ENCODE results near the gene TMA16.

DNA sequence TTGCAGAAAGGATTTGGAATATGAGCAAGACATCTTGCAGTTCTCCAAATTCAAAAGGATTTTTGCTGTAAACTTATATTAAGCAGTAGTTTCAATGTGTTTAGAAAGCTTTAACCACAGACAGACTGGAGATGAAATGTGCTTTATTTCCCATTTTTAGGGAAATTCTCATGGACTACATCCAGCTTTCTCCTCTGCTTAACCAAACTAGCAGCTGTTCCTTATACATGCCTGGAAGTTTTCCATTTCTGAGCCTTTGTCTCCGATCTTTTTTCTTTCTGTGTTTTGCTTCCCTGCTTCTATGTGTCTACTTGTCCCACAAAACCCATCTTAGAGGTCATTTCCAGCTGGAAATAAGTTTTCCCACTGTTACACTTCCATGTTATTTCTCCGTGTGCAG, 41.6 kb downstream of the TMA16 start:
- TF ChIP-seq TOX (CRISPR knock-in tag; IDR thresholded peaks at IDR 0.05; ENCODE audit: borderline replicate concordance) (no peak), ZC3H10 (CRISPR knock-in tag; IDR thresholded peaks at IDR 0.05) (no peak), PATZ1 (CRISPR knock-in tag; IDR thresholded peaks at IDR 0.05; ENCODE audit: borderline replicate concordance) (no peak), ZFP30 (CRISPR knock-in tag; IDR thresholded peaks at IDR 0.05) (no peak), ISL1 (CRISPR knock-in tag; IDR thresholded peaks at IDR 0.05) (no peak), ZNF8 (CRISPR knock-in tag; IDR thresholded peaks at IDR 0.05) (no peak), ARNTL (CRISPR knock-in tag; IDR thresholded peaks at IDR 0.05; ENCODE audit: borderline replicate concordance, low read depth) (no peak)
- TF ChIP-seq, protein P1, sequence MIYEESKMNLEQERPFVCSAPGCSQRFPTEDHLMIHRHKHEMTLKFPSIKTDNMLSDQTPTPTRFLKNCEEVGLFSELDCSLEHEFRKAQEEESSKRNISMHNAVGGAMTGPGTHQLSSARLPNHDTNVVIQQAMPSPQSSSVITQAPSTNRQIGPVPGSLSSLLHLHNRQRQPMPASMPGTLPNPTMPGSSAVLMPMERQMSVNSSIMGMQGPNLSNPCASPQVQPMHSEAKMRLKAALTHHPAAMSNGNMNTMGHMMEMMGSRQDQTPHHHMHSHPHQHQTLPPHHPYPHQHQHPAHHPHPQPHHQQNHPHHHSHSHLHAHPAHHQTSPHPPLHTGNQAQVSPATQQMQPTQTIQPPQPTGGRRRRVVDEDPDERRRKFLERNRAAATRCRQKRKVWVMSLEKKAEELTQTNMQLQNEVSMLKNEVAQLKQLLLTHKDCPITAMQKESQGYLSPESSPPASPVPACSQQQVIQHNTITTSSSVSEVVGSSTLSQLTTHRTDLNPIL (CRISPR knock-in tag; IDR thresholded peaks at IDR 0.05; ENCODE audit: low read depth): no peak

Measured in SK-N-SH treated with all-trans-retinoic acid at 6 μM for 48 hours (cell line).